ENCODE data around the gene MLIP.

GRCh38 chr6:54074578-54075195, 36.6 kb upstream of the MLIP start:
- no peak for TF ChIP-seq YY1 (IDR thresholded peaks at IDR 0.05; ENCODE audit: insufficient read depth, insufficient read length)
- no peak for TF ChIP-seq SUZ12 (IDR thresholded peaks at IDR 0.05; ENCODE audit: extremely low read depth, insufficient read depth, insufficient read length)
